Lower leg skin (tissue), 4 donors: ENCODE results near the gene TFEC. TPM values are rescaled to one million over a fixed set of nuclear protein-coding genes. Genes with fewer than 3 reads are reported as not detected.

ENCODE experiments used
- DNase-seq, 2 donors: peaks; one replicate each; pipeline ENCODE4 v3.0.0-alpha.2; 2019; ENCODE audit warnings: low spot score in 2 of 2
- H3K4me3 ChIP-seq: fragments of 200-600 bp; sonication (generic); 2 replicates; pipeline ENCODE4 v1.5.1; 2017; ENCODE audit warnings: mild to moderate bottlenecking, low read depth; ENCODE audit not compliant: poor library complexity, severe bottlenecking
- POLR2A ChIP-seq, 2 donors: fragments of 450-650 bp; IDR thresholded peaks; one replicate each; pipeline ENCODE4 v1.6.1; 2016 to 2017; ENCODE audit warnings: antibody characterized with exemption in 2 of 2, mild to moderate bottlenecking in 1 of 2, moderate library complexity in 1 of 2
- WGBS, 2 donors: methylation state at CpG; one replicate each; pipeline ENCODE4 v1.1.5; 2018; 5-methylcytosine and 5-hydroxymethylcytosine counted together
- intact Hi-C: fragments of 100-400 bp; cut with DNase I; formaldehyde crosslinking; loops from one replicate; pipeline ENCODE4 v1.15.0; 2023; ENCODE audit warnings: low total_unique reads
- total RNA-seq, 4 donors: library from RNA; depleted of rRNA; stranded (reverse); fragments of >200 nt; gene quantifications; one replicate each; pipeline ENCODE4 v1.1.0, GENCODE V29; 2016
- TF ChIP-seq, protein P1 (sequence below), 3 donors: fragments of 450-650 bp; IDR thresholded peaks; one replicate each; pipeline ENCODE4 v1.5.1; 2016; ENCODE audit warnings: antibody characterized with exemption in 3 of 3, mild to moderate bottlenecking in 3 of 3, moderate library complexity in 2 of 3

TFEC gene
- total RNA-seq, 4 donors from 2014 or later, result 0.29 to 0.81 (median 0.38) TPM

DNA sequence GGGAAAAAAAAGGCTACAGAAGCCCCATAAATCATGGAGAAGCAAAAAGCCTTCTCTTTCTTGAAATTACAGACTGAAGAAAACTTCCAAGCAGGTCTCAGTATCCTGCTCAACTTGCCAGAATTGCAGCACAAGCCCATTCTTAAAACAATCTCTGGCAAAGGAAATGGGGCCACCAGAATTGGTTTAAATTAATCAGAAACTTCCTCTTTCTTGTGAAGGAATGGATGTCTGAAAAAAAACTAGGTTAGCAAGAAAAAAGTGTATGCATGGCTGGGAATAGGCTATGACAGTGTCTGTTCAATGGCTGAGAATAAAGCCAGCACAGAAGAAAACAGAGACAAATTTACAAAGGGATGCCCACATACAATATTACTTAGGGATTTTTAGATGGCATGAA, 59.1 kb downstream of the TFEC start:
- H3K4me3 ChIP-seq, result no peak overlapping the region
- TF ChIP-seq, protein P1, sequence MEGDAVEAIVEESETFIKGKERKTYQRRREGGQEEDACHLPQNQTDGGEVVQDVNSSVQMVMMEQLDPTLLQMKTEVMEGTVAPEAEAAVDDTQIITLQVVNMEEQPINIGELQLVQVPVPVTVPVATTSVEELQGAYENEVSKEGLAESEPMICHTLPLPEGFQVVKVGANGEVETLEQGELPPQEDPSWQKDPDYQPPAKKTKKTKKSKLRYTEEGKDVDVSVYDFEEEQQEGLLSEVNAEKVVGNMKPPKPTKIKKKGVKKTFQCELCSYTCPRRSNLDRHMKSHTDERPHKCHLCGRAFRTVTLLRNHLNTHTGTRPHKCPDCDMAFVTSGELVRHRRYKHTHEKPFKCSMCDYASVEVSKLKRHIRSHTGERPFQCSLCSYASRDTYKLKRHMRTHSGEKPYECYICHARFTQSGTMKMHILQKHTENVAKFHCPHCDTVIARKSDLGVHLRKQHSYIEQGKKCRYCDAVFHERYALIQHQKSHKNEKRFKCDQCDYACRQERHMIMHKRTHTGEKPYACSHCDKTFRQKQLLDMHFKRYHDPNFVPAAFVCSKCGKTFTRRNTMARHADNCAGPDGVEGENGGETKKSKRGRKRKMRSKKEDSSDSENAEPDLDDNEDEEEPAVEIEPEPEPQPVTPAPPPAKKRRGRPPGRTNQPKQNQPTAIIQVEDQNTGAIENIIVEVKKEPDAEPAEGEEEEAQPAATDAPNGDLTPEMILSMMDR (IDR thresholded peaks at IDR 0.05), result no peak
- DNase-seq, result no peak
- intact Hi-C loops, result no loop called here

DNA sequence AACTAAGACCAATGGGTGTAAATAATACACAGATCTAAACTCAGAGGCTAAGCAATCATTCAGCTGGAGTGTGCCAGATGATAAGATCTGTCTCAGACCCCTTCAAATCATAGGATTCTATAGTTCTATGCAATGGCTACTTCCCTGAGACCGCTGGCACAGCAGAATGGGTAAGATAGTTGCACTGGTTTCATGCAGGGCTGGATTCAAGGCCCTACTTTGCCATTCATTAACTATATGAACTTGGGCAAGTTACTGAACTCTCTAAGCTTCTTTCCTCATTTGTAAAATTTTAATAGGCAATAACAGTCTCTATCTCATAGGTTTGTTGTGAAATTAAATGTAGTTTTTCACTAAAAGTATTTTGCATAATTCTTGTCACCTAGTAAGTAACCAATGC, 62.0 kb downstream of the TFEC start:
- TF ChIP-seq POLR2A (IDR thresholded peaks at IDR 0.05), result no peak
- TF ChIP-seq, protein P1 (IDR thresholded peaks at IDR 0.05), result no peak
- no peak overlapping the region for H3K4me3 ChIP-seq
- intact Hi-C loops, result no loop called here
- 64 to 82% methylated on average over 1 of the region's 1 CpG for WGBS, 2 donors
- DNase-seq, result no peak

DNA sequence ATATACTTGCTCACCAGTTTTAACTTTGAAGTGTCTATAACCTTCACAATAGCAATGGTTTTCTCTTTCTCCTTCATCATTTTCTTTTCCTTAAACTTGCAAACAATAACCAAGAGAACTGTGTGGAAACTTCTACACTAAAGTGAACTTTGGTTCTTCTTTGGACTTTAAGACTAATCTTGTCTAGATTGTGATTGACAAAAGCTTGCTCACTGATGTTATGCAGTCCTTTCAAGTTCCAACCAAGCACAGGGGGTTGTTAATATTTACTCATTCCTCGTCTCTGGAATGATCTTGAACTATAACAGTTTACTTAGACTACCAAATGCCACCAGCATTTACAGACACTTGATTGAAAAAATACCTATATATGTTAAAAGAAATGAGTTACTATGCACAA, 62.4 kb downstream of the TFEC start:
- intact Hi-C loops, result no loop called here
- TF ChIP-seq, protein P1 (IDR thresholded peaks at IDR 0.05), result no peak
- no peak for TF ChIP-seq POLR2A (IDR thresholded peaks at IDR 0.05)
- 76 to 79% methylated on average over 1 of the region's 1 CpG for WGBS, 2 donors

DNA sequence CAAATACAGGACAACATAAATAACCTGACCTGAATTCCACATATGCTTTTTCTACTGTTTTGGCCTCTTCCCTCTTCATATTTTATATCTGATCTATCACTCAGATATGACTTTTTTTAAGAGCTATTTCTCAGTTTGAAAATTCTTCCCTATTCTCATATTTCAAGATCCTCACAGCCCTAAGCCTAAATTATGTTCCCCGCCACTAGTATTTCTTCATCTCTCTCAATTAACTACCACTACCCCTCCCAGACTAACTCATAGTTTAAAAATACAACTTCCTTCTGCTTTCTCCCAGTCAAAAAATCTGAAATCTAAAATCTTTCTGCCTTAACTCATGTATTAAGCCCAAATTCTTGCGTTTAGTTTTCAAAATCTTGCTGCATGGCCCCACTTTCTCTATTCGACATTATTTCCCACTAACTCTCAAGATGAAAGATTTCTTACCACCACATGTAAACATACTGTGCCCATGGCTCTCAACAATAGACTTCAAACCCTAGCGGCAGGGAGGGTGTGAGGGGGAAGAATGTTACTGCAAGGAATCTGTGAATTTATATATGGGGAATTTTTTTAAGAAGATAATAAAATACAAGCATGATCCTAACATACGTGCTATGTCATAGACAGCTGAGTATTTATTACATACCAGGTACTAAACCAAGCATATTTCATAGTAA, 64.6 kb downstream of the TFEC start:
- DNase-seq, result no peak
- 68 to 74% methylated on average over 5 of the region's 5 CpGs for WGBS, 2 donors

More for the DNA sequence above, 62.4 kb downstream of the TFEC start:
- H3K4me3 ChIP-seq, result no peak overlapping the region
- no peak for DNase-seq

DNA sequence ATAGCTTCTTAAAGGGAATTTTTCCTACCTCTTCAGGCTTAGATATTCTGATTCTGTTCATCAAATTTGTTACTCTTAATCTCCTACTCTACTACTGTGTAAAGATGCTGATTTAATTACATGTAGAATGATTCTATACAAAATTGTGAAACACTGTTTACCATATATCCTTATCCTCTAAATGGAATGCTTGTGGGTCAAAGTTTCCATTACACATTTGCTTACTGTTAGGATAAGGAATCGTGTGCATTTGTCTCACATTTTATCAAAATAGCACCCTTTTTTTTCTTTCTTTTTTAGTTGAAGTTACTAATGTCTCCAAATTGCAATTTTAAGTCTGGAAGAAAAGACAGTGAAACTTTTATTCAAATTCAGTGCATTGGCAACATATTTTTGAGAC, 65.3 kb downstream of the TFEC start:
- intact Hi-C loops, result no loop called here
- TF ChIP-seq POLR2A (IDR thresholded peaks at IDR 0.05), result no peak
- TF ChIP-seq, protein P1 (IDR thresholded peaks at IDR 0.05), result no peak
- H3K4me3 ChIP-seq, result no peak overlapping the region
- DNase-seq, result no peak
- WGBS, 2 donors, result 54 to 58% methylated on average over 1 of the region's 1 CpG

More for the DNA sequence above, 64.6 kb downstream of the TFEC start:
- intact Hi-C loops, result no loop called here
- no peak overlapping the region for H3K4me3 ChIP-seq
- TF ChIP-seq, protein P1 (IDR thresholded peaks at IDR 0.05), result no peak
- no peak for TF ChIP-seq POLR2A (IDR thresholded peaks at IDR 0.05)

DNA sequence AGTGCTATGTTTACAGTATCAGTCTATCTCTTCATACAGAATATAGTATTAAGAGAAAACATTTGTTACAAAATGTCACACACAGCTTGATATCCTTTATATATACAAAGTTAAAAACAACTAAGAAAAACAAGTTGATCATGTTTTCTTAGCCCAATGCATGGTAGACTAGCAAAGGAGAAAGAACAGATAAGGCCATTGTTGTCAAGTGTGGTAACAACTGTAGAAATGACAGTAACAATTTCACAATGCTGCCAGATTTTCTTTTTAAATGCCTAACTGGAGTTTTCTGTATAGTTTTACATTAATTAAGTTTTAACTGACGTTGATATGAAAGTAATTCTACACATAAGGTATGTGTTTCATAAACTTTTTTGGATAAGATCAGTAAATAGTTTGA, 65.8 kb downstream of the TFEC start:
- DNase-seq, result no peak
- WGBS, 2 donors, result 44 to 47% methylated on average over 1 of the region's 1 CpG

More for the DNA sequence above, 65.8 kb downstream of the TFEC start:
- intact Hi-C loops, result no loop called here
- no peak overlapping the region for H3K4me3 ChIP-seq
- TF ChIP-seq, protein P1 (IDR thresholded peaks at IDR 0.05), result no peak
- TF ChIP-seq POLR2A (IDR thresholded peaks at IDR 0.05), result no peak
